H1 (cell line): ENCODE measurements around the gene DOCK9. TPM values are rescaled to one million over a fixed set of nuclear protein-coding genes. Genes with fewer than 3 reads are reported as not detected.

ENCODE experiments used
- CTCF ChIA-PET: fragments of 300-600 bp; sonication (Branson Sonifier 250); formaldehyde crosslinking; loops from one replicate; lab custom pipeline; 2021; ENCODE audit not compliant: partially characterized antibody; lab: Charles Lee
- POLR2A ChIA-PET: fragments of 300-600 bp; sonication (Branson Sonifier 250); formaldehyde crosslinking; loops from one replicate; lab custom pipeline; 2021; ENCODE audit warnings: inconsistent platforms; ENCODE audit not compliant: partially characterized antibody; lab: Charles Lee
- DNase-seq, 2 experiments: peaks; one replicate each; pipeline versions ENCODE4 v3.0.0 to v3.0.0-alpha.2; 2010 to 2022; ENCODE audit warnings: low spot score in 2 of 2, low read depth in 1 of 2, mixed read lengths in 1 of 2
- FAIRE-seq: peaks from 2 replicates; lab custom pipeline; 2011; peaks lifted over from hg19 to GRCh38; lab: Jason Lieb, UNC
- H2AFZ ChIP-seq: 2 replicates; pipeline ENCODE4 v1.8.1; 2012; ENCODE audit warnings: low read length, inconsistent platforms
- H2AK5ac ChIP-seq: 2 replicates; pipeline ENCODE4 v1.6.1; 2013; ENCODE audit warnings: low read depth, low read length
- H2BK120ac ChIP-seq: replicated peaks from 2 replicates; pipeline ENCODE3; 2013; ENCODE audit warnings: low read depth, low read length, inconsistent platforms
- H2BK12ac ChIP-seq: 2 replicates; pipeline ENCODE4 v1.6.1; 2013; ENCODE audit warnings: low read depth, low read length
- H2BK15ac ChIP-seq: 2 replicates; pipeline ENCODE4 v1.6.1; 2013; ENCODE audit warnings: low read length
- H2BK20ac ChIP-seq: 2 replicates; pipeline ENCODE4 v1.6.1; 2013; ENCODE audit warnings: low read length
- H2BK5ac ChIP-seq: 2 replicates; pipeline ENCODE4 v1.6.1; 2013; ENCODE audit warnings: low read depth, low read length
- H3K14ac ChIP-seq: 2 replicates; pipeline ENCODE4 v1.6.1; 2013; ENCODE audit warnings: inconsistent platforms; ENCODE audit not compliant: insufficient read length
- H3K18ac ChIP-seq: 2 replicates; pipeline ENCODE4 v1.6.1; 2013; ENCODE audit warnings: low read length; ENCODE audit errors: extremely low read depth
- H3K23ac ChIP-seq: 2 replicates; pipeline ENCODE4 v1.6.1; 2013; ENCODE audit warnings: inconsistent platforms; ENCODE audit not compliant: insufficient read length
- H3K23me2 ChIP-seq: 2 replicates; pipeline ENCODE4 v1.6.1; 2013; ENCODE audit warnings: low read depth, low read length
- H3K27ac ChIP-seq: 2 replicates; pipeline ENCODE4 v1.6.1; 2011; ENCODE audit warnings: low read depth, low read length, inconsistent platforms
- H3K27me3 ChIP-seq, 4 experiments: replicated peaks in 1 of 4; 1 replicate in 1 of 4; 2 replicates in 3 of 4; pipeline versions ENCODE4 v1.6.1 to v1.8.1; 2011 to 2013; ENCODE audit warnings: low read length in 3 of 4, mild to moderate bottlenecking in 3 of 4, inconsistent platforms in 2 of 4, mixed read lengths in 2 of 4, moderate library complexity in 1 of 4; ENCODE audit not compliant: control insufficient read depth in 3 of 4, insufficient read depth in 3 of 4; ENCODE audit errors: extremely low read depth in 1 of 4
- H3K36me3 ChIP-seq, 4 experiments: 2 replicates each; pipeline versions ENCODE4 v1.6.1 to v1.8.1; 2011 to 2013; ENCODE audit warnings: mild to moderate bottlenecking in 4 of 4, low read length in 3 of 4, moderate library complexity in 2 of 4, control low read depth in 1 of 4, inconsistent platforms in 1 of 4; ENCODE audit not compliant: insufficient read depth in 4 of 4, control insufficient read depth in 2 of 4
- H3K4ac ChIP-seq: replicated peaks from 2 replicates; pipeline ENCODE3; 2013; ENCODE audit warnings: low read length, low read depth, mixed read lengths, inconsistent platforms; ENCODE audit not compliant: insufficient read length
- H3K4me1 ChIP-seq, 4 experiments: replicated peaks in 1 of 4; 1 replicate in 1 of 4; 2 replicates in 3 of 4; pipeline versions ENCODE4 v1.6.1 to v1.8.1; 2011 to 2013; ENCODE audit warnings: low read length in 3 of 4, inconsistent platforms in 2 of 4, mixed read lengths in 1 of 4; ENCODE audit not compliant: insufficient read depth in 4 of 4, control insufficient read depth in 3 of 4
- H3K4me2 ChIP-seq, 2 experiments: 2 replicates each; pipeline versions ENCODE4 v1.6.1 to v1.8.1; 2011 to 2013; ENCODE audit warnings: low read depth in 2 of 2, low read length in 2 of 2, control low read depth in 1 of 2, inconsistent platforms in 1 of 2, mild to moderate bottlenecking in 1 of 2; ENCODE audit not compliant: insufficient read depth in 1 of 2
- H3K4me3 ChIP-seq, 4 experiments: fragments of 200-600, 300-600 bp in 1 of 4; sonication (generic), shearing (Covaris generic), sonication (Bioruptor Twin) in 1 of 4; 2 replicates each; pipeline versions ENCODE4 v1.5.1 to v1.8.1; 2011 to 2016; ENCODE audit warnings: low read length in 4 of 4, low read depth in 3 of 4, control low read depth in 2 of 4, inconsistent platforms in 2 of 4, mild to moderate bottlenecking in 2 of 4, mixed read lengths in 1 of 4, moderate library complexity in 1 of 4; ENCODE audit not compliant: insufficient read depth in 2 of 4; ENCODE audit errors: extremely low read depth in 1 of 4
- H3K56ac ChIP-seq: replicated peaks from 2 replicates; pipeline ENCODE3; 2013; ENCODE audit warnings: low read depth, mild to moderate bottlenecking, mixed read lengths, low read length, inconsistent platforms; ENCODE audit not compliant: insufficient read length
- H3K79me1 ChIP-seq: 2 replicates; pipeline ENCODE4 v1.6.1; 2013; ENCODE audit warnings: low read depth, low read length, control low read depth
- H3K79me2 ChIP-seq, 2 experiments: 2 replicates each; pipeline versions ENCODE4 v1.6.1 to v1.8.1; 2012 to 2013; ENCODE audit warnings: low read length in 2 of 2, mild to moderate bottlenecking in 2 of 2, inconsistent platforms in 1 of 2; ENCODE audit not compliant: insufficient read depth in 2 of 2, control insufficient read depth in 1 of 2
- H3K9ac ChIP-seq, 4 experiments: replicated peaks in 1 of 4; 1 replicate in 1 of 4; 2 replicates in 3 of 4; pipeline versions ENCODE4 v1.6.1 to v1.8.1; 2011 to 2013; ENCODE audit warnings: low read depth in 3 of 4, low read length in 3 of 4, control low read depth in 2 of 4, mild to moderate bottlenecking in 2 of 4, moderate library complexity in 2 of 4, inconsistent platforms in 1 of 4; ENCODE audit errors: extremely low read depth in 1 of 4
- H3K9me3 ChIP-seq, 2 experiments: 2 replicates each; pipeline versions ENCODE4 v1.6.1 to v1.8.1; 2012 to 2013; ENCODE audit warnings: mild to moderate bottlenecking in 2 of 2, moderate library complexity in 2 of 2, control low read depth in 1 of 2, inconsistent platforms in 1 of 2, low read depth in 1 of 2, low read length in 1 of 2, mixed read lengths in 1 of 2; ENCODE audit not compliant: insufficient read depth in 2 of 2
- H4K20me1 ChIP-seq, 2 experiments: replicated peaks in 1 of 2; 2 replicates each; pipeline versions ENCODE3 to v1.8.1; 2011 to 2013; ENCODE audit warnings: inconsistent platforms in 2 of 2, low read length in 2 of 2, mild to moderate bottlenecking in 1 of 2; ENCODE audit not compliant: insufficient read depth in 2 of 2, control insufficient read depth in 1 of 2
- H4K5ac ChIP-seq: 2 replicates; pipeline ENCODE4 v1.6.1; 2013; ENCODE audit warnings: low read length, low read depth, mixed read lengths, inconsistent platforms; ENCODE audit not compliant: insufficient read length
- H4K8ac ChIP-seq: 2 replicates; pipeline ENCODE4 v1.8.0; 2013; ENCODE audit warnings: mild to moderate bottlenecking, moderate library complexity, low read length, inconsistent platforms; ENCODE audit not compliant: insufficient read depth; ENCODE audit errors: extremely low read depth
- H4K91ac ChIP-seq: replicated peaks from 2 replicates; pipeline ENCODE3; 2013; ENCODE audit warnings: low read length, mixed read lengths, inconsistent platforms; ENCODE audit not compliant: insufficient read length
- NRF1 ChIP-seq: IDR thresholded peaks from 2 replicates; pipeline ENCODE4 v1.6.1; 2011; ENCODE audit warnings: mild to moderate bottlenecking, low read depth, low read length, improper control_type of control experiment
- POLR2A ChIP-seq, 2 experiments: IDR thresholded peaks; 1 replicate in 1 of 2; 2 replicates in 1 of 2; pipeline ENCODE4 v1.6.1; 2011; ENCODE audit warnings: low read depth in 2 of 2, low read length in 2 of 2, mild to moderate bottlenecking in 2 of 2; ENCODE audit errors: control extremely low read depth in 1 of 2
- SAP30 ChIP-seq: fragments of 300-600 bp; sonication (generic); IDR thresholded peaks from 2 replicates; pipeline ENCODE4 v1.7.1; 2012; ENCODE audit warnings: low read length, moderate library complexity, mild to moderate bottlenecking, inconsistent platforms; ENCODE audit not compliant: insufficient read depth, insufficient replicate concordance
- TAF7 ChIP-seq: optimal IDR thresholded peaks from 2 replicates; pipeline ENCODE3; 2011; ENCODE audit warnings: low read depth, mild to moderate bottlenecking, inconsistent platforms, low read length, moderate library complexity, borderline replicate concordance
- ZNF274 ChIP-seq: IDR thresholded peaks from 2 replicates; pipeline ENCODE4 v1.7.0; 2012; ENCODE audit warnings: low read length, borderline replicate concordance; ENCODE audit errors: extremely low read depth
- WGBS, 2 experiments: shearing (Covaris generic) in 1 of 2; methylation state at CpG; one replicate each; pipeline versions ENCODE4 v1.1.6 to v1.1.7; 2013 to 2015; ENCODE audit warnings: low lambda C conversion rate in 2 of 2, mixed read lengths in 2 of 2, inconsistent platforms in 1 of 2, low coverage in 1 of 2, missing lambda C conversion rate in 1 of 2; ENCODE audit not compliant: insufficient replicate concordance in 2 of 2, insufficient coverage in 1 of 2, insufficient read length in 1 of 2; ENCODE audit errors: extremely low coverage in 1 of 2, missing lambda C conversion rate in 1 of 2; 5-methylcytosine and 5-hydroxymethylcytosine counted together
- polyA plus RNA-seq, 7 experiments: library from polyadenylated mRNA; depleted of rRNA in 3 of 7; stranded (reverse) in 5 of 7; unstranded in 2 of 7; fragments of >200 nt in 5 of 7; fragments of 200-250 nt in 2 of 7; gene quantifications; 1 replicate in 5 of 7; 2 replicates in 1 of 7; 4 replicates in 1 of 7; pipeline versions ENCODE4 v1.2.1 to v1.2.3, GENCODE V29; 2011 to 2013; ENCODE audit warnings: missing spikeins in 2 of 7, mixed read lengths in 2 of 7
- total RNA-seq: library from RNA; stranded (reverse); fragmentation: NEBNext Ultra II Directional; extraction: Animal tissue kit (Norgen Biotek cat#: 25700); gene quantifications from 2 replicates; pipeline ENCODE4 v1.2.1, GENCODE V29; 2021

The DOCK9 gene
- total and polyA plus RNA-seq, 2 of the 8 experiments (the other 6 are each of a cell fraction or from before 2014, with no cell fraction given), result 21.6 to 31.5 TPM

DNA sequence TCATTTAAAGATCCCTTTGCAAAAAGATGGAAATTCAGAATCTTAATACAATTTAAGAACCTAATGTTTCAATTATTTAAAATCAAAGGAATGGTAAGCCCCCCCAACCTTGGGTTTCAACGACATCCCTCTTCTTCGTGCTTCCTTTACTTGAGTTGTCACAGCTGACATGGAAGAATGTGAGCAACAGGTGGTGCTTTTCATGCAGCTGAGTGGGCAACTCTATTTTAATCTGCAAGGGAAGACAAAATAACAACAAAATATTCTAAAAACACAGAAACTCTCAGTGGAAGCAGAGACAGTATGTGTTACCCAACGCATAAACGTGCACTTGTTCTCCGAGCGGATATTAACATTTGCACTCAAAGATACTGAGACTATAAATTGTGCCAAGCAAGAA, 92.3 kb downstream of the DOCK9 start:
- peaks cover 0 to 9% (median 2%) of the 10 kb centered on the region in 4 experiments; a peak in 5 of 7 replicates for H3K4me1 ChIP-seq
- TF ChIP-seq TAF7, result no peak
- no peak for TF ChIP-seq NRF1
- TF ChIP-seq SAP30, result no peak
- TF ChIP-seq ZNF274, result no peak
- TF ChIP-seq POLR2A (IDR thresholded peaks at IDR 0.05; ENCODE audit: control extremely low read depth in 1 of 2, low read depth in 2 of 2, low read length in 2 of 2), result no peak
- TF ChIP-seq, all 59 proteins: peak for 0
- no peak overlapping the region for H3K4me2 ChIP-seq
- no peak overlapping the region for H2AFZ ChIP-seq
- H3K18ac ChIP-seq, result no peak overlapping the region
- no peak overlapping the region for H3K4ac ChIP-seq
- no peak overlapping the region for H3K27ac ChIP-seq
- CTCF ChIA-PET, result interaction anchor here (0.9 to 1.1 kb wide), 2 partner anchors 11 to 61 kb away, joined by 3 read pairs; no protein-coding TSS in a partner anchor
- no peaks in the 10 kb centered on the region for H3K79me2 ChIP-seq
- H2BK12ac ChIP-seq, result no peak overlapping the region
- H2BK15ac ChIP-seq, result no peak overlapping the region
- DNase-seq (no peak), FAIRE-seq (peak; percentile 39)
- H3K56ac ChIP-seq, result no peak overlapping the region
- H3K9me3 ChIP-seq, result no peaks in the 10 kb centered on the region
- H4K8ac ChIP-seq, result no peak overlapping the region
- peaks cover 0 to 6% (median 0%) of the 10 kb centered on the region in 4 experiments; a peak in 2 of 8 replicates for H3K36me3 ChIP-seq
- no peak overlapping the region for H2AK5ac ChIP-seq
- no peak overlapping the region for H3K4me3 ChIP-seq
- no peaks in the 10 kb centered on the region for H3K79me1 ChIP-seq
- WGBS, 2 experiments, result 92% methylated on average over 6 of the region's 6 CpGs; no CpG with 5 or more reads in 1 of the 2 experiments
- no peak overlapping the region for H2BK5ac ChIP-seq
- H3K9ac ChIP-seq, result no peak overlapping the region
- H2BK20ac ChIP-seq, result no peak overlapping the region
- H3K23me2 ChIP-seq, result no peaks in the 10 kb centered on the region
- H4K20me1 ChIP-seq, result no peaks in the 10 kb centered on the region
- no peak overlapping the region for H3K23ac ChIP-seq
- no peak overlapping the region for H4K91ac ChIP-seq
- POLR2A ChIA-PET, result no interaction called here
- no peak overlapping the region for H2BK120ac ChIP-seq
- no peak overlapping the region for H4K5ac ChIP-seq
- H3K14ac ChIP-seq, result no peak overlapping the region
- no peaks in the 10 kb centered on the region for H3K27me3 ChIP-seq
